ENCODE data around the gene SYNCRIP. TPM values are rescaled to one million over a fixed set of nuclear protein-coding genes. Genes with fewer than 3 reads are reported as not detected.

The SYNCRIP gene
- 10 to 100 TPM; 27.0 to 36.1 TPM for total RNA-seq

DNA sequence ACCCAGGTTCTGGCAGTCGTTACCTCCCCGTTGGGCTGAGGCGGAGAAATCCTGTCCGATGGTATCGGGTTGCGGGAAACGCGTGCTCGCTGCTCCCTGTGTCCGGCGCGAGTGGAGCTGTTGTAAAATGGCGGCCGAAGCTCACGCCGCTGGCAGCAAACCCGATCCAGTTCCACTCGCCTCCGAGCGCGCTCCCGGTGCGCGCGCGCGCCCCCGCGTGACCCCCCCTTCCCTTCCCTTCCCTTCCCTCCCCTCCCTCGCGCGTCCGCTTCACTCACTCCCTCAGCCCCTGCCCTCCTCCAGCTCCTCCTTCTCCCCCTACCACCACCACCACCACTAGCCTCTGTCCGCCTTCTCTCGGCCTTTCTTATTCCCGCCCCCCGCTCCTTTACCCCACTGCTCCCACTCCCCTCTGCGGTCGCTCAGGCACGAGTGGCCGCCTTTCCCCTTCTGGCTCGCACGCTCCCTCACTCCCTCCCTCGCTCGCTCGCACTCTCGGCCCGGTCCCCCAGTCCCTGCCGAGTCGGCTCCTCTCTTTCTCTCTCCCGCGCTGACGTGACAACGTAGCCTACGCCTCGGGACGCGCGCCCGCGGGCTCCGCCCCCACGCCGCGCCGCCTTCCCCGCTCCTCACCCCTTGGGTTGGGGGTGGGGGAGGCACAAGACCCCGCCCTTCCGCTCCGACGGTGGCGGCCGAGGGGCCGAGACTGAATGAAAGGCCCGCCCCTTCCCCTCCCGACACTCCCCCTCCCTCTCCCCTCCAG, at the start of gene SYNCRIP:
Gene SYNCRIP (minus strand): TSS at position 113 of the 763 bp plus-strand sequence. CDS start 1,447 bp downstream, outside the sequence.
- ATAC-seq (peak; percentile 85), DNase-seq (peak; percentile 98 to 99 (median 99))
- TF ChIP-seq POLR2A (IDR thresholded peaks at IDR 0.05), result peak; percentile 96 to 99 (median 99)
- TF ChIP-seq, protein P1, sequence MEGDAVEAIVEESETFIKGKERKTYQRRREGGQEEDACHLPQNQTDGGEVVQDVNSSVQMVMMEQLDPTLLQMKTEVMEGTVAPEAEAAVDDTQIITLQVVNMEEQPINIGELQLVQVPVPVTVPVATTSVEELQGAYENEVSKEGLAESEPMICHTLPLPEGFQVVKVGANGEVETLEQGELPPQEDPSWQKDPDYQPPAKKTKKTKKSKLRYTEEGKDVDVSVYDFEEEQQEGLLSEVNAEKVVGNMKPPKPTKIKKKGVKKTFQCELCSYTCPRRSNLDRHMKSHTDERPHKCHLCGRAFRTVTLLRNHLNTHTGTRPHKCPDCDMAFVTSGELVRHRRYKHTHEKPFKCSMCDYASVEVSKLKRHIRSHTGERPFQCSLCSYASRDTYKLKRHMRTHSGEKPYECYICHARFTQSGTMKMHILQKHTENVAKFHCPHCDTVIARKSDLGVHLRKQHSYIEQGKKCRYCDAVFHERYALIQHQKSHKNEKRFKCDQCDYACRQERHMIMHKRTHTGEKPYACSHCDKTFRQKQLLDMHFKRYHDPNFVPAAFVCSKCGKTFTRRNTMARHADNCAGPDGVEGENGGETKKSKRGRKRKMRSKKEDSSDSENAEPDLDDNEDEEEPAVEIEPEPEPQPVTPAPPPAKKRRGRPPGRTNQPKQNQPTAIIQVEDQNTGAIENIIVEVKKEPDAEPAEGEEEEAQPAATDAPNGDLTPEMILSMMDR (IDR thresholded peaks at IDR 0.05), result no peak
- Histone ChIP-seq H3K4me3 (peak within 1 kb of the TSS; percentile 73 to 94), H3K36me3 (replicated peaks in 1 of 2; ENCODE audit: insufficient read depth in 1 of 2, low read depth in 2 of 2) (no peaks in the 10 kb centered on the region), H3K27me3 (no peaks in the 10 kb centered on the region), H3K4me1 (peaks cover 42% of the 10 kb centered on the region), H3K9me3 (no peaks in the 10 kb centered on the region), H3K27ac (peak within 1 kb of the TSS; percentile 97 to 100 (median 99))
- 1% methylated on average over 58 to 71 of the region's 76 CpGs for WGBS, 2 donors
- intact Hi-C loops (cut with DNase I), result no loop called here

DNA sequence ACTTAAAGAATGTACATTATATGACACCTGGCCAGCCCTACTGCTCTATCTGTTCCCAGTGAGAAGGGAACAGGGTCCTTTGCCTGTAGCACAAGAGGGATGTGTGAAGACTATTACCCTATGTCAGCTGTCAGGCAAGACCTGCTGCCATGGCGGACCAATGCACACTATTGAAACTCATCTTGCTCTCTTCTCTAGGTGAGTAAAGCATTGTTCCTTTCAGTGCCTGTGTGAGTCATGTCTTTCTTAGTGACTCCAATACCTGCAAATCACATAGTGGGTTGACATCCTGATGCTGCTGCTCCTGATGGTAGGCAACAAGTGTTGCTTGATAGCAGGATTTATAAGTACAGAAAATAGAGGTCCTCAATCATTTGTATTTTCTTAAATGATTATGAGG, 48.8 kb upstream of the SYNCRIP start:
- H3K4me3 ChIP-seq, result no peak overlapping the region
- no peaks in the 10 kb centered on the region for H3K36me3 ChIP-seq (replicated peaks in 1 of 2; ENCODE audit: insufficient read depth in 1 of 2, low read depth in 2 of 2)
- H3K27me3 ChIP-seq, result no peaks in the 10 kb centered on the region
- H3K9me3 ChIP-seq, result no peaks in the 10 kb centered on the region
- DNase-seq (no peak), ATAC-seq (no peak)
- intact Hi-C loops (cut with DNase I), result no loop called here
- WGBS, 2 donors, result 100% methylated on average over 1 of the region's 1 CpG
- no peaks in the 10 kb centered on the region for H3K4me1 ChIP-seq
- no peak for TF ChIP-seq POLR2A (IDR thresholded peaks at IDR 0.05)
- TF ChIP-seq, protein P1 (IDR thresholded peaks at IDR 0.05), result no peak
- no peak overlapping the region for H3K27ac ChIP-seq

DNA sequence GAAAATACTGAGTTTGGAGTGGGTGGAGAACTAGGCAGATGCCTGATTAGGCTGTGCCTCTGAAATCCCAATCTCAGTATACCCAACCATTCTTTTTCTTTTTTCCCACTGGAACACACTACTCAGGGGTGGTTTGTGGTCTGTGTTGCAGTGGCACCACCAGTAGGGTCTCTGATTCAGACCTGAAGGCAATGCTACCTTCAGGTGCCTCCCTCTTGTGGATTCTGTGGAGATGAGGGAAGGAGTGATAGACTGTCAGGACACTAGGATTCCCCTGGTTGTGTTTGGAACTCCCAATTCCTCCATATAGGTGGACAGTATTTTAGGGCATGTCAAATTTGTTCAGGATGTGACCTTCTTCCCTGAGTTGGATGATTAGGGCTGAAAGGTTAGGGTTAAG, 47.4 kb upstream of the SYNCRIP start:
- ATAC-seq, result no peak

DNA sequence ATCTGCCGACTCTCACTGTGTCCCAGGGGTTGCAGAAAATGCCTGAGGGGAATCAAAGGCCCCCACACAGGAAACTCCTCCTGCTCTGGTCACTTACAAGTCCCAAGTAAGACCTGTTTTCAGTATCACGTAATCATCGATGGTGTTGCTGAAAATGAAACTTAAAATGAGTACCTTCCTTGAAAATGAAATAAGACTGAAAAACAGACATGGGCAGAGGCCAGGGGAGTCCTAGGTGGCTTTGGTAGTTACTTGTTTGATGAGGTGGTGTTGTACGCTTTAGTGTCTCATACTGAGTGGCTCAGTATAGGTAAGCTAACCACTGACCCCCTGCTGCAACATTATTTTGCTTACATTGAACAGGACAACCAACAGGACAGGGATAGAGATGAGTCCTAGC, 43.0 kb upstream of the SYNCRIP start:
- Histone ChIP-seq H3K36me3 (replicated peaks in 1 of 2; ENCODE audit: insufficient read depth in 1 of 2, low read depth in 2 of 2) (no peaks in the 10 kb centered on the region), H3K4me3 (no peak overlapping the region), H3K27me3 (no peaks in the 10 kb centered on the region), H3K9me3 (no peaks in the 10 kb centered on the region), H3K4me1 (no peaks in the 10 kb centered on the region), H3K27ac (no peak overlapping the region)
- intact Hi-C loops (cut with DNase I), result no loop called here
- 93 to 94% methylated on average over 4 of the region's 4 CpGs for WGBS, 2 donors
- no peak for ATAC-seq
- TF ChIP-seq, protein P1 (IDR thresholded peaks at IDR 0.05), result no peak
- TF ChIP-seq POLR2A (IDR thresholded peaks at IDR 0.05), result no peak
- DNase-seq, result no peak

More for the DNA sequence above, 47.4 kb upstream of the SYNCRIP start:
- no peak for DNase-seq
- H3K4me3 ChIP-seq, result no peak overlapping the region
- H3K9me3 ChIP-seq, result no peaks in the 10 kb centered on the region
- intact Hi-C loops (cut with DNase I), result no loop called here
- H3K36me3 ChIP-seq (replicated peaks in 1 of 2; ENCODE audit: insufficient read depth in 1 of 2, low read depth in 2 of 2), result no peaks in the 10 kb centered on the region
- no peak overlapping the region for H3K27ac ChIP-seq
- H3K4me1 ChIP-seq, result no peaks in the 10 kb centered on the region
- TF ChIP-seq, protein P1 (IDR thresholded peaks at IDR 0.05), result no peak
- TF ChIP-seq POLR2A (IDR thresholded peaks at IDR 0.05), result no peak
- H3K27me3 ChIP-seq, result no peaks in the 10 kb centered on the region

DNA sequence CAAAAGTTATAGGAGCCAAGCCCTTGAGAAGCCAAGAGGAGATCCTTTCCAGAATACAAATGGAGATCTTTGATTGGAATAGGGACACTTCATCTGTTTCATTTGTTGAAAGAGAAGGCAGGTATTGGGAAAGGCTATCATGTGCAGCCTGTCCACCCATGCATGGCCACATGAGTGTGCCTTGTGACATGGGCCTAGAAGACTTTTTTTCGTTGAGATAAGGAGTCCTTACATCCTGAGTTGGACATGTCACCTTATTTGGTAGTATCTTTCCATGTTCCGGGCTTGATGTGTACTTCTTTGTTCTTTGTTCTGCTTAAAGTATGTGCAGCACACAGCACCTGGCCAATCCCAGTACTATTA, 42.1 kb upstream of the SYNCRIP start:
- Histone ChIP-seq H3K4me3 (no peak overlapping the region), H3K27ac (no peak overlapping the region), H3K4me1 (peaks cover under 1% of the 10 kb centered on the region), H3K27me3 (no peaks in the 10 kb centered on the region), H3K9me3 (no peaks in the 10 kb centered on the region), H3K36me3 (replicated peaks in 1 of 2; ENCODE audit: insufficient read depth in 1 of 2, low read depth in 2 of 2) (no peaks in the 10 kb centered on the region)
- TF ChIP-seq, protein P1 (IDR thresholded peaks at IDR 0.05), result no peak
- TF ChIP-seq POLR2A (IDR thresholded peaks at IDR 0.05), result no peak
- ATAC-seq, result no peak
- DNase-seq, result no peak
- intact Hi-C loops (cut with DNase I), result no loop called here
- 78 to 85% methylated on average over 2 of the region's 2 CpGs for WGBS, 2 donors
